Measurements from ENCODE around the gene EEFSEC.

- TF ChIP-seq TBP (IDR thresholded peaks at IDR 0.05; ENCODE audit: low read depth, low read length), result no peak
- no peak for TF ChIP-seq EP300 (IDR thresholded peaks at IDR 0.05; ENCODE audit: borderline replicate concordance in 1 of 2, low read depth in 2 of 2, low read length in 2 of 2)
- no peak for TF ChIP-seq BRCA1 (IDR thresholded peaks at IDR 0.05; ENCODE audit: low read depth, low read length)
Measured at GRCh38 chr3:128215800-128216495, 62.7 kb downstream of the EEFSEC start.
